Posterior cingulate gyrus (tissue), 11 donors: ENCODE measurements around the gene NEDD4.
A peak's percentile ranks its signal among the peaks of the same experiment; 100 is the strongest.
"Not testable (repeated sequence)": the region's sequence is repeated elsewhere in the genome, so short reads cannot be mapped to it uniquely, and the experiment has no call there.

ENCODE experiments used
- DNase-seq, 10 donors: peaks; one replicate each; pipeline versions ENCODE4 v3.0.0 to v3.0.0-alpha.2; 2020 to 2021; ENCODE audit warnings: mixed read lengths in 3 of 10
- intact Hi-C: fragments of 100-400 bp; cut with DNase I; formaldehyde crosslinking; loops from one replicate; pipeline ENCODE4 v1.15.1; 2023

NEDD4 gene

DNA sequence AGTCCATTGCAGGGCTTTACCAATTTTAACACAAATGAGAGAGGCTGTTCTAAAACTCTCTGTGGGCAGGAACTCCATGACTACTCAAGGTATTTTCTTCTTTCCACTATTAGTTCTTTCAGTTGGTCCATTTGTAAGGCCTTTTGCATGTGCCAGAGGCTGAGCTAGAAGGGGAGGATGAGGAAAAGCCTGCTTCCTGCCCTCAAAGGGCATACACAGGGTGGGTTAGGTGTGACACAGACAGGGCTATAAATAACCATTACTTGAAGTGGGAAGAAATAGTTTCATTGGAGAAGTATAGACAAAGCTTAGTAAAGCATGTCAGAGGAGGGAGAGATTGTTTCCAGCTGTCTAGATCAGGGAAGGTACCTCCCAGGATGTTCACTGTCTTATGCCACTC, 198.4 kb downstream of the NEDD4 start:
- DNase-seq: no peak
- intact Hi-C loops: no loop called here

GRCh38 chr15:55791551-55792400, 201.6 kb downstream of the NEDD4 start:
- intact Hi-C loops: no loop called here

GRCh38 chr15:55789066-55789660, 204.2 kb downstream of the NEDD4 start:
- intact Hi-C loops: no loop called here
- DNase-seq: peak in 3 of 10 donors; percentile 22 to 45 (median 27)

More at GRCh38 chr15:55791551-55792400, 201.6 kb downstream of the NEDD4 start:
- DNase-seq: peak in 1 of 10 donors; percentile 30

GRCh38 chr15:55786341-55786740, 207.1 kb downstream of the NEDD4 start:
- intact Hi-C loops: no loop called here
- no peak for DNase-seq

- intact Hi-C loops: not testable (repeated sequence)
- DNase-seq: peak in 1 of 10 donors; percentile 27
These were observed 207.8 kb downstream of the NEDD4 start for GRCh38 chr15:55785593-55785992.

DNA sequence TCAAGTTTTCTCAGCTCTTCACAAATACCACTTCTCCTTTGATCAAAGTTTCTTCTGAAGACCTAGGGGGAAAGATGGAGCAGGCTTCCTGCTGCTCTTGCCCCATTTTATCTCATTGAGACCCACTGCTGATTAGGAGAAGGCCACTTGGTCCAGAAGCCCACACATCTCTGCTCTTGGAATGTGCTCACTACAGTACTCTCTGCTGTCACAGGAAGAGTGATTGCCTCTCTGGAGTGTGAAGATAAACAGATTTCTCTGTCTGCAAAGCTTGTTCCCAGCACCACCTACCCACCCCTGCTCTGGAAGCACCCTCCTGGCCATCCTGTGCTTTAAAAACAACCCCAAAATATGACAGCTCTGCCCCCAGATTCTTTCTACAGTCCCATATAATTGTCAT, 209.1 kb downstream of the NEDD4 start:
- intact Hi-C loops: no loop called here
- DNase-seq: no peak

DNA sequence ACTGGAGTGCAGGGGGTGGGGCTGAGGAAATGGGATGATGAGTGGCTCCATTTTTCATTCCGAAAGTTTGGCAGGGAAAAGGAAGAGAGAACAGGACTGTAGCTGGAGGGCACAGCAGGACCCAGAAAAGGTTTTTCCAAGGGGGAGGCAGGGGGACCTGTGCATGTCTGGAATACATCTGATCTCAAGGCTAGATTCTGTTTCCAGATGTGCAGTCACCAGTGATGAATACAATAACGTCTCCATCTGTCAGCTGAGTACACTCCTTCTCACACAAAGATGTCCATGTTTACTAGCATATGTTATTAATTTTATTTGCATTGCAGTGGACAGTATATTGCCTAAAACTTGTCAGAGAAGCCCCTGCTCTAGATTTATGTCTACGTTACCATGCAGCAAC, 210.5 kb downstream of the NEDD4 start:
- intact Hi-C loops: no loop called here
- DNase-seq: no peak

DNA sequence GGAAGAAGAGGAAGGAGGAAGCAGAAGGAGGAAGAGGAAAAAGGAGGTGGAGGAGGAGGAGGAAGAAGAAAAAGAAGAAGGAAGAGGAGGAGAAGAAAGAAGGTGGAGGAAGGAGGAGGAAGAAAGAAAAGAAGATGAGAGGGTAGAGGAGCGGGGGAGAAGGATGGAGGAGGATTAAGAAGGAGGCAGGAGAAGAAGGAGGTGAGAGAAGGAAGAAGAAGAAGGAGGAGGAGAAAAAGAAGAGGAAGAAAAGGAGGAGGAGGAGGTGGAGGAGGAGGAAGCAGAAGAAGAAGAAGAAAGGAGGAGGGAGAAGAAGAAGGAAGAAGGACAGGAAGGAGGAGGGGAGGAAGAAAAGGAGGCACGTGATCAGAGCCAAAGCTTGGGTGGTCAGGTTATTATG, 213.1 kb downstream of the NEDD4 start:
- no peak for DNase-seq
- intact Hi-C loops: no loop called here

- DNase-seq: no peak
- intact Hi-C loops: no loop called here
These were observed 214.5 kb downstream of the NEDD4 start for GRCh38 chr15:55778932-55779331.
